HG02623 (cell line): Measurements from ENCODE around the gene SPDYE1.
"Not testable (repeated sequence)": the region's sequence is repeated elsewhere in the genome, so short reads cannot be mapped to it uniquely, and the experiment has no call there.

Source experiments
- ATAC-seq: cut with Tn5 transposase; IDR thresholded peaks from one replicate; pipeline ENCODE4 v1.9.1; 2021; ENCODE audit warnings: moderate library complexity; ENCODE audit not compliant: unreplicated experiment

The SPDYE1 gene

DNA sequence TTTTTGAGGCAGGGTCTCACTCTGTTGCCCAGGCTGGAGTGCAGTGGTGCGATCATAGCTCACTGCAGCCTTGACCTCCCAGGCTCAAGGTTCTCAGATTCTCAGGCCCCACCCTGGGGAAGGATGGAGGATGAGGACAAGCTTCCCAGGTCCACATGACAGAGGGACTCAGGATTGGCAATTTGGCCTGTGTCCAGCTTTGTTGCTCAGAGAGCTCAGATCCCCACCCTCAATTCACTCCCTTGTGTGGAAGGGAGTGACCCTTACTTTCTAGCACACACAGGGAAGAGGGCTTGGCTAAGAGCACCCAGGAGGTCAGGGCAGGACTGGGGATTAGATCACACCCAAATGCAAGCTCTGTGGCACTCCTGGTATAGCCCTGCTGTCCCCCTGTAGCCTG, 6.9 kb upstream of the SPDYE1 start:
- not testable (repeated sequence) for ATAC-seq

DNA sequence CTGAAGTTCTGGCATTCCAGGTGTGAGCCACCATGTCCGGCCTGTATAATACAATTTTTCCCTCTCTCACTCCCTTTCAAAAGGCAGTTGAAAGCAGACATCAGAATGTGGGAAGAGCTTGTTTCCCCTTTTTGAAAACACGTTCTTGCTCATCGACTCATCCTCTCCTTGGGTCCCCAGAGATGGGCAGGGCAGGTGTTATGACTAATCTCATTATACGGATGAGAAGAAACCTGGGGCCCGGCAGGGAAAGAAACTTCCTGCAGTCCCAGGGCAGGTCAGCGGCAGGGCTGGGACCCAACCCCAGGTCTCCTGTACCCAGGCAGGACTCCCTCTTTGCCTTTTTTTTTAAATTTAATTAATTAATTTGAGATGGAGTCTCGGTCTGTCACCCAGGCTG, 4.8 kb upstream of the SPDYE1 start:
- ATAC-seq = peak; percentile 79

DNA sequence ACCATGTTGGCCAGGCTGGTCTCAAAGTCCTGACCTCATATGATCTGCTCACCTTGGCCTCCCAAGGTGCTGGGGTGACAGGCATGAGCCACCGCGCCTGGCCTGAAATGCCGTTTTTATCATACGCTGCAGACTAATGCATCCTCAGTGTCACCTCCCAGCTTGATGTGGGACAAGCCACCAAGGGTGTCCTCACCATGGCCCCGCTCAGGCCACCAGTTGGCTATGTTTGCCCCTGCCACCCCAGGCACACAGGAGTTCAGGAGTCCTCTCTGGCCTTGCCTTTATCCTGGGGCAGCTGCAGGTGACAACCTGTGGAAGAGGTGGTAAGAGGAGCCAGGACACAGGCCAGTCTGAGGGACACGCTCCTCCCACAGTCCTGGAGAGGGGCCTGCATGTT, 3.0 kb upstream of the SPDYE1 start:
- not testable (repeated sequence) for ATAC-seq

DNA sequence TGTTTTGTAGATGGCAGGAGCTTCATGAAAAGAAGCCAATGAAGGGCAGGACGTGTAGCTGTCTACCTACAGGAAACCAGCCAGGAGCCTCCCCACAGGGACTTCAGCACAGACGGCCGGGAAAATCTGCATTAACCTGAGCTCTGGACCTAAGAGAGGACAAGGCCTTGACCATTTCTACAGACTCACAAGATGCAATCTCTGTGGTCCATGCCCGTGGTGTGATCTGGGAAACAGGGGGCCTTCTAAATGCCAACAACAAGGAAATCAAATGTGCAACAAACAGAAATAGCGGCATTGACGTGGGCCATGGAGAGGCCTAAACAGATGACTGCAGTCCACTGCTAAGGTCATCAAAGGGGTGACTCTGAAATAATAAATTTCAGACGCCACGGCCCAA, 14.4 kb downstream of the SPDYE1 start:
- ATAC-seq = not testable (repeated sequence)

DNA sequence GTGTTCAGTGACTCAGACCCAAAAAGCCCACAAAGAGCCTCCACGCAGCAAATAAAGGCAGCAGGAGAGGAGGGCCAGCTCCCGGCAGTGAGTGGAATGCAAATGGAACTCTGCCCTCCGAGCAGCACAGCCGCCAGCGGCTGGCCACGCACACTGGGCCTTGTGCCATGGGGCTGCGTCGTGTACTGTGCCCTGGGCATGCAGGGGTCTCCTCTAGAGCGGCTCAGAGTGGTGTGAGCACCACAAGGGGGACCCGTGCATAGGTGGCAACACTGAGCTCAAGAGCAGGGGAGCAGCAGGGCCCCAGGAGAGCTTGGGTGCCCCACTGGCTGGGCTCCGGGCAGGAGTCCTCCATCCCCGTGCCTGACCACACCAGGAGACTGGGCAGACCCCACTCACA, 17.4 kb downstream of the SPDYE1 start:
- ATAC-seq = not testable (repeated sequence)

DNA sequence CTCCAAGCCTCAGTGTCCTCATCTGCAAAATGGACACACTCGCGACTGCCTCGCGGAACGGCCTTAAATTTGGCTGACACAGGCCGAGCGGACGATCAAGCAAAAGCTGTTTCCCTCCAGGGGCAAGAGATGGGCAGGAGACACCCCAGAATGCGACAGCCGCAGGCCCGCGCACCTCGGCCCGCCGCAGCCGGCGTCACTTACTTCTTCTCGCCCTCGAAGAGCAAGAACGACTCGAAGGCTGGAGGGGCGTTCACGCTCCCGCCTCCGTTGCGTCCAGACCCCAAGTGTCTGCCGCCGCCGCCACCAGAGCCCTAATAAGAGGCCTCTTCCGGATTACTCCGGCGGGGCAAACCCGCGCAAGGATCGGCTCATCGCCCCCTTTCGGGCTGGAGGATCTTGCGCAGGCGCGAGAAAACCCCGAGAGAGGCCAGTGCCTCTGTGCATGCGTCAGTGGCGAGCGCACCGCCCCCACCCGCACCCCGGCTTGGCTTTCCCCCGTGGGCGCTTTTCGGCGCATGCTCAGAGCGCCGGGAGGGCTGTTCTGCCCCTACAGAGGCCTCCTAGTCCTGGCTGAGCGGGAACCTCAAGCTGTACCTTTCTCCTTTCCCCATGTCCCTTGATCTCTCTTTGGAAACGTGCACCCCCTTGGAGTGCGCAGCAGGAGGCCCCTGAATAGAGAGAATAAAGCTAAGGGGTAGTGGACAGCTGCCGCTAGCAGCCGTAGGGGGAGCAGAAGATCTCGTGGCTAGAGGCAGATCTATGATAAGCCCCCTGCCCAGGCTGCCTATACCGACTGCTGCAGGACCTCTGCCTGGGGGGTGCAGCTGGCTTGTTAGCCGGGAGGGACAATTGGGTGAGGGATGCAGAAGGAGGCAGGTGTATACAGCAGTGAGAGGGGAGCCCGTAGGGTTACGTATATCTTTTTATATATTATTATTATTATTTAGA, 21.4 kb downstream of the SPDYE1 start:
- ATAC-seq = peak; percentile 90

DNA sequence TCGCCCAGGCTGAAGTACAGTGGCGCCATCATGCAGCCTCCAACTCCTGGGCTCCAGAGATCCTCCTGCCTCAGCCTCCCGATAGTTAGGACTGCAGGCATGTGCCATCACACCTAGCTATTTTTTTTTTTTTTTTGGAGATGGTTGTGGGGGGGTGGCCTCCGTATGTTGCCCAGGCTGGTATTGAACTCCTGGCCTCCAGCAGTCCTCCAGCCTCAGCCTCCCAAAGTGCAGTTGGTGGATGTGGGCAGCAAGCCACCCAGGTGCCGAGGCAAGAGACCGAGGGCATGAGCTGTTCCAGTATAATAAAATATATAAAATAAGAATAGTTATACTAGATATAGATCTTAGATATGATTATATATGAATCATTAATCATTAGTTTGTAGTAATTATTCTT, 22.1 kb downstream of the SPDYE1 start:
- not testable (repeated sequence) for ATAC-seq

DNA sequence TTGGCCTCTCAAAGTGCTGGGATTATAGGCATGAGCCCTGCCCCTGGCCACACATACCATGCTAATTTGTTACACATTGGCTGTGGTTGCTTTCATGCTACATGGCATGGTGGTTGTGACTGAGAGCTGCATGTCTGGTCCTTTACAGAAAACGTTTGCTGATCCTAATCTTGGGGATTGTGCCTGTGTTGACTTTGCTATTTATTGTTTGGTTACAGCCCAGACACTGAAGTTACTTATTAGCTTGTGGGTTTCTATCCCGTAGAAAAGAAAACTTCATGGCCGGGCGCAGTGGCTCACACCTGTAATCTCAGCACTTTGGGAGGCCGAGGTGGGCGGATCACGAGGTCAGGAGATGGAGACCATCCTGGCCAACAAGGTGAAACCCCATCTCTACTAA, 24.4 kb downstream of the SPDYE1 start:
- ATAC-seq = not testable (repeated sequence)

DNA sequence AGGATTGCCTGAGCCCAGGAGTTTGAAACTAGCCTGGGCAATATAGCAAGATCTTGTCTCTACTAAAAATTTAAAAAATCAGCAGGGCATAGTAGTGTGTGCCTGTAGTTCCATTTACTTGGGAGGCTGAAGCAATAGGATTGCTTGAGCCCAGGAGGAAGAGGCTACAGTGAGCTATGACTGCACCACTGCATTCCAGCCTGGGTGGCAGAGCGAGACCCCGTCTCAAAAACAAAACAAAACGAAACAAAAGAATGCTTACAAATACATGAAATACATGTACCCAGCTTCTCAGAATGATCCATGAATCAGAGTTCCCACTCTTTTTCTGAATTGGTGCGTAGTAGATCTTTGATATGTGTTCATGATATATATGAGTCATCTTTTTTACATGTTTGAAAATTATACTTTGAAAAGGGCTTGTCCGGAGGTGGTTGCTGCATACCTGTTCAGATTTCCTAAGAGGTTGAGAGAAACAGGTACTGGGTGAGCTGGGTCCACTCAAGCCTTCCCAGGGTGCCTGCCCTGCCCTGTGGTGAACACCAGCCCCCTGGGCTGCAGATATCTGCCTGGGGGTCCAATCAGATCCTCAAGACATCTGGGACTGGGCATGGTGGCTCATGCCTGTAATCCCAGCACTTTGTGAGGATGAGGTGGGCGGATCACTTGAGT, 25.2 kb downstream of the SPDYE1 start:
- not testable (repeated sequence) for ATAC-seq

DNA sequence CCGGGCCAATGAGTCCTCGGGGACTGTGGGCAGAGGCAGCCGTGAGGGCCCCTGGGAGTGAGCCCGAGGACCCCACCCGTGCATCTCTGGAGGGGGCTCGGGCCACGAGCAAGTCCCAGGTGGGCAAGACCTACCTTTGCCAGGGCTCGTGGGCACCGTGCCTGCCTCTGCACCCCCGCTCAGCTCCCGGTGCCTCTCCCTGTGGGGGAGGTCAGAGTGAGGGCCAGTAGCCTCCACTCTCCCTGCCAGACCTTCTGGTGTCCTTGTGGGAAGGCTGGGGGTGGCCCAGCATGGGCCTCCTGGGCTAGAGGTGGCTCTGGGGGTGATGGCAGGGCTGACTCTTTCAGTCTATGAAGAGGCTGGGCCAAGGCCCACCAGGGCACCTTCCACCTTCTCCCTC, 31.7 kb downstream of the SPDYE1 start:
- not testable (repeated sequence) for ATAC-seq

DNA sequence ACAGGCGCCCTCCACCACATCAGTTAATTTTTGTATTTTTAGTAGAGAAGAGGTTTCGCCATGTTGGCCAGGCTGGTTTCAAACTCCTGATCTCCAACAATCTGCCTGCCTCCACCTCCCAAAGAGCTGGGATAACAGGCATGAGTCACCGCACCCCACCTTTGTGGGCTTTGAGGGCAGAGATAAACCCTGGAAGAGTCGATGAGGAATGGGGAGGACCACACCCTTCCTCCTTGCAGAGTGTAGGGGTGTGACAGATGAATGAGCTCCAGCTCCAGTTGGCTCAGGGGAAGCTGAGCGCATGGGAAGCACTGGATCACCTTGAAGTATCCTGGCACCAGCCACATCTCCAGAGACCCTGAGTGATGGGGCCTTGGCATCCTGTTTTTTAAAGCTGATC, 32.3 kb downstream of the SPDYE1 start:
- ATAC-seq = not testable (repeated sequence)

DNA sequence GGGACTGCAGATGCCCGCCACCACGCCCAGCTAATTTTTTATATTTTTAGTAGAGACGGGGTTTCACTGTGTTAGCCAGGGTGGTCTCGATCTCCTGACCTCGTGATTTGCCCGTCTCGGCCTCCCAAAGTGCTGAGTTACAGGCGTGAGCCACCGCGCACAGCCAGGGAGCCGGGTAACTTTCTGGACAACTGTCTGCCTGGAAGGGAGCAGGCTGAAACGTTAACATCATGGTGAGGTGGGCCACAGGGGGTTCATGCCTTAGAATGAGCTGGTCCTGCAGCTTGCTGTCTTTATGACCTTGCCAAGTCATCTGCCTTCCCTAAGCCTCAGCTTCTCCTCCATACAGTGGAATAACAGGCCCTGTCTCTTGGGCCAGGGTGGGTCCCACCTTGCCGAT, 33.6 kb downstream of the SPDYE1 start:
- ATAC-seq = not testable (repeated sequence)

DNA sequence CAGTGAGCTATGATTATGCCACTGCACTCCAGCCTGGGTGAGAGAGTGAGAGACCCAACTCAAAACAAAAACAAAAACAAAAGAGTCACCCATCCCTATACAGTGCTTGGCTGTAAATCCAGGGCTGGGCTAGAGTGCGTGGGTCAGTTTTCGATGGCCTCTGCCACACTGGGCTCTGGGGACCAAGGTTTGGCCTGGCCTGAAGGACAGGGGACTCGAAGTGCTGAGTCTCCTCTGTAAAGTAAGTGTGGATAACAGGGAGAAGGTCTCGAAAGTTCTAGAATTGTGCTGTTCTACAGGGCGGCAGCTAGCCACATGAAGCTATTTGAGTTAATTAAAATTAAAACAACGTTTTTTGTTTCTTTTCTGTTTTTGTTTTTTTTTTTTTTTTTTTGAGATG, 34.3 kb downstream of the SPDYE1 start:
- ATAC-seq = not testable (repeated sequence)

DNA sequence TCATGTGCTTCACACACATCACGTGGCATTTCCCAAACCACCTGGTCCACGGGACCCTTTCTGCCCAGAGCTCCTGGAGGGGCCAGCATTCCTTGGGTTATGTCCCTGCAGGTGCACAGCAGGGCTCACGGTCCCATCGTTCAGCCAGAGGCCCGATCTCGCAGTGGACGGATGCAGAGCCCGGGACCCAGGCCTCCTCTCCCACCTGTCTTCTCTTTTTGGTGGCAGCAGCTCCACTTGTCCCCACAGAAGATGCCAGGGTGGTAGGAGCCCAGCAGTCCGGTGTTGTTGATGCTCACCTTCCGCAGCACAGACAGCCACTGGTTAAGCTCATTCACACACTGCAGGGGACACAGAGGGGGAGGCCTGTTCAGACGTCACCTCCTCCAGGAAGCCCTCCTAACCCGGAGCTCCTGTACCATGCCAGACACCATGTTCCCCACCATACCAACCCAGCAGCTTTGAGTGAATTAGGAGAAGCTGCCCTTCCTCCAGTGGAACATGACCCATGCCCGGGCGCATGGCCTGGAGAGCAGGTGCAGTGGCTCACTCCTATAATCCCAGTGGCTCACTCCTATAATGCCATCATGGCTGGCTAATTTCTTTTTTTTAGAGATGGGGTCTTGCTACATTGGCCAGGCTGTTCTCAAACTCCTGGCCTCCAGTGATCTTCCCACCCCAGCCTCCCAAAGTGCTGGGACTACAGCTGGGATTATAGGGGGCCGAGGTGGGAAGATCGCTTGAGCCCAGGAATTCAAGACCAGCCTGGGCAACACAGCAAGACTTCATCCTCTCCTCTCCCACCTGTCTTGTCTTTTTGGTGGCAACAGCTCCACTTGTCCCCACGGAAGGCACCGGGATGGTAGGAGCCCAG, 36.5 kb downstream of the SPDYE1 start:
- not testable (repeated sequence) for ATAC-seq

DNA sequence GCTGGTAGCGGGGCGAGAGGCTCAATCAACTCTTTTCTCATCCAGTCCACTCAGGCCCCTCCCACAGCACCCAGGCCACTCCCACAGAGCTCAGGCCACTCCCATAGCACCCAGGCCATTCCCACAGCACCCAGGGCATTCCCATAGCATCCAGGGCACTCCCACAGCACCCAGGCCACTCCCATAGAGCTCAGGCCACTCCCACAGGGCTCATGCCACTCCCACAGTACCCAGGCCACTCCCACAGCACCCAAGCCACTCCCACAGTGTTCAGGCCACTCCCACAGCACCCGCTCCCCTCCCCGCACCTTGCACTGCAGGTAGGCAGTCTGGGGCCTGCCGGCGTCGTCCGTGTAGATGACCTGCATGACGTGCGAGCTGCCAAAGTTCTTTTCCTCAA, 38.7 kb downstream of the SPDYE1 start:
- ATAC-seq = not testable (repeated sequence)

DNA sequence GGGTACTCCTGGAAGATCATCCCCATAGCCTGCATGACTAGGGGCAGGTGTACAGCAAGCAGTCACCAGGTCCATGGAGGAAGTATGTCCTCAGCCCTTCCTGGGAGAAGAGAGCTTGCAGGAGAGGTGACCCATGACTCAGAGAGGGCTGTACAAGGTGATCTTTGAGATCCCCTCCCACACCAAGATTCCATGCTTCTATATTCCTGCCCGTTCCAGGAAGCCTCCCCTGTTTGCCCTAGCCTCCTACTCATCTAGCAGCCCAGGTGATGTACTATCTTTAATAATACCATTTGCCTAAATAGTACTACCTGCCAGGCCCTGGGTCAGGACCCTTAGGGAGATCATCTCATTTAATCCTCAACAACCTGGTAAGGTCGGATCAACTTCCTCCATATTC, 40.3 kb downstream of the SPDYE1 start:
- ATAC-seq = not testable (repeated sequence)

DNA sequence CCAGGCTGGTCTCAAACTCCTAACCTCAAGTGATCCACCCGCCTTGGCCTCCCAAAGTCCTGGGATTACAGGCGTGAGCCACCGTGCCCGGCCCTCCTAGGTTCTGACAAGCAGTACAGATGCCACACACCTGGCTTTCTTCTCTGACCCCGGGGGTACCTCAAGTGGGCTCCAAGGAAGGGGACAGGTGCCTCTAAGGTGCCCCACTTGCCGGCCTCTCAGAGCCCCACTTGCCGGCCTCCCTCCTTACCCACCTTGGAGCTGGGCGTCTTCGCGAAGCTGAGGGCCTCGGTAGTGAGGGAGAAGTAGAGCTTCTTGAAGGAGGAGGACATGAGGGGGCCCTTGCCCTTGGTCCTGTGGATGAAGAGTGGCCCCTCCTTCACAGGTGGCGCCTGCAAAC, 40.9 kb downstream of the SPDYE1 start:
- not testable (repeated sequence) for ATAC-seq

DNA sequence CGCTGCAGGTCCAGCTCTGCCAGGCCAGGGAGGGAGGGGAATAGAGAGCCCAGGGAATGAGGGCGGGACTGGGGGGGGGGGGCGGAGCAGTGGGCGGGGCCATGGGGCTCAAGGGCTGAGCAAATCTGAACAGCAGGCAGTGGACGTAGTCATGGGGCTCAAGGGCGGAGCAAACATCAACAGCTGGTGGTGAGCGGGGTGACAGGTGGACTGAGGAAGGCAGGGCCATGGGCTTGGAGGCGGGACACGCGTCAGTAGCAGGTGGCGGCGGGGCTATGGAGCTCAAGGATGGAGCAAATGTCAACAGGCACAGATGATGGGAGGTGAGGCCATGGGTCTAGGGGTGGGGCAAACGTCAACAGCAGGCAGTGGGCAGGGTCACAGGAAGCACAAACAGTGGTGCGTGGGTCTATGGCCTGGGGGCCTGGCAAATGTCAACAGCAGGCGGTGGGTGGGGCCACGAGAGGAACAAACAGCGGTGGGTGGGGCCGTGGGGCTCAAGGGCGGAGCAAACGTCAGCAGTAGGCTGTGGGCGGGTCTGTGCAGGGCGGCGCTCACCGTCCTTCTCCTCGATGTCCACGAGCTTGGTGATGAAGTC, 41.4 kb downstream of the SPDYE1 start:
- ATAC-seq = peak; percentile 69

DNA sequence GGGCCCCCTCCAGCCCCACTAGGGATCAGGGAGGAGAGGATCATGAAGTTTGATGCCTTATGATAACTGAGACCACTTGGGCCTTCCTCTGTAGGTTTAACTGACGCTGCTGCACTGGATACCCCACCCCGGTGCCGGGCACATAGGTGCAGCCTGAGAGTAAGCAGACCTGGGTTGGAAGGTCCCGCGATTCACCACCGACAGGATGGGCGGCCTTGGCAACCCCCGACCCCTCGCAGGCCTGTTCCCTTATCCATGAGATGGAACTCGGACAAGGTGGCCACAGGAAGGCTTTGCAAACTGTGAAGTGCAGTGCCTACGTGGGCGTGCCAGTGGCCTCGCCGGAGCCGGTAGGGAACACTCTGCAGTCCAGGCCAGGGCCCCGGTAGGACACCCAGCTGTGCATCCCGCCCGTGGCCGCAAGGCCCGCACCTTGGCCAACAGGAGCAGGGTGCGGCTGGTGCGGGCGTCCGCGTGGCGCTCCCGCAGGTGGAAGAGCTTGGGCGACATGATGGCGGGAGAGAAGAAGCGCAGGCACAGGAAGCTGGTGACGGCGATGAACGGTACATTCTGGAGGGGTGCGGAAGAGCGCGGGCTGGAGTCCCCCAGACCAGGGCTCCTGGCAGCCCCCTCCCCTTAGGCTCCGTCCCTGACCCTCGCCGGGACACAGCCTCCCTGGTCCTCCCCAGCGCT, 42.2 kb downstream of the SPDYE1 start:
- ATAC-seq = not testable (repeated sequence)

DNA sequence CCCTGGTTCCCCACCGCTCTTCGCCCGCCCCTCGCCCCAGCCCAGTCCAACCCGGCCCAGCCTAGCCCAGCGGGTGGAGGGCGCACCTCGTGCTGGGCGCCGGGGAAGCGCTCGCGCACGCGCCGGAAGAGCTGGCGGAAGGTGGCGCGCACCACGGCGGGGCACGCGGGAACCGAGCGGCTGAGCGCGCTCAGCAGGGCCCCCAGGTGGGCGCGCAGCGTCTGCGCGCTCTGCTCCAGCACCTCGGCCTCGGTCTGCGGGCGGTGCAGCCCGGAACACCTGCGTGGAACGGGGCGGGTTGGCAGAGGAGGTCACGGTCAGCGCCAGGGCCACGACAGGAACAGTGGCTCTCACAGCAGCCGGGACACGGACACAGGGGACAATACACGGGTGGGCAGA, 42.8 kb downstream of the SPDYE1 start:
- ATAC-seq = peak; percentile 39
